Large intestine (tissue), 3 donors: ENCODE measurements around the gene FNBP1. TPM values are rescaled to one million over a fixed set of nuclear protein-coding genes. Genes with fewer than 3 reads are reported as not detected.
A peak's percentile ranks its signal among the peaks of the same experiment; 100 is the strongest.

Experiments used
- DNase-seq, 2 donors: peaks; one replicate each; pipeline versions ENCODE4 v3.0.0 to v3.0.0-alpha.2; 2013
- H3K27ac ChIP-seq: one replicate; pipeline ENCODE4 v1.5.1; 2013; ENCODE audit warnings: low read length
- H3K27me3 ChIP-seq: 2 replicates; pipeline ENCODE4 v1.6.1; 2013; ENCODE audit warnings: low read length; ENCODE audit not compliant: control insufficient read depth, insufficient read depth
- H3K36me3 ChIP-seq: 2 replicates; pipeline ENCODE4 v1.6.1; 2013; ENCODE audit warnings: low read length; ENCODE audit not compliant: control insufficient read depth, insufficient read depth
- H3K4me1 ChIP-seq: one replicate; pipeline ENCODE4 v1.6.1; 2013; ENCODE audit warnings: low read length; ENCODE audit not compliant: control insufficient read depth, insufficient read depth
- H3K4me3 ChIP-seq: one replicate; pipeline ENCODE4 v1.5.1; 2013; ENCODE audit warnings: low read length
- H3K9me3 ChIP-seq: one replicate; pipeline ENCODE4 v1.6.1; 2013; ENCODE audit warnings: mild to moderate bottlenecking, low read depth, low read length, moderate library complexity; ENCODE audit not compliant: control insufficient read depth
- WGBS: methylation state at CpG from one replicate; pipeline ENCODE4 v1.1.5; 2013; ENCODE audit warnings: low lambda C conversion rate; ENCODE audit not compliant: insufficient coverage; 5-methylcytosine and 5-hydroxymethylcytosine counted together
- polyA plus RNA-seq: library from polyadenylated mRNA; unstranded; fragments of 120-200 nt; gene quantifications from one replicate; pipeline ENCODE4 v1.2.1, GENCODE V29; 2013

FNBP1 gene
- polyA plus RNA-seq, 1 donor, result 25.1 TPM

DNA sequence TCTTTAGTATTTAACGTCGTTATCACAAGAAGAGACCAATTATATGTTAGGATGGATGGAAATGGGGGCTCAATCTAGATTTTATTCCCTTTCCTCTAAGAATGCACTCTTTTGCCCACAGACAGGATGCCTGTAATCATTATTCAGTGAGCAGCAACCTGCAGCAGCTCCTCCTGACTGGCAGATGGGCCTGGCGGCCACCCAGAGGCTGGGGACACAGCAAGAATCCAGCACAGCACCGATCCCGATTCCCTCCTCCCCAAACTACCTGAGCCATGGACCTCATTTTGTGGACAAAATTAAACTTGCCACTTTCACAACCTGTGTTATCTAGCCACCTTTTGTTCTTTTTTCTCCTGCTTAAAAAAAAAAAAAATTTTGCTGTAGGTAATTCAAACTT, 106.8 kb downstream of the FNBP1 start:
- no CpG with 5 or more reads among the region's 5 CpGs for WGBS
- Histone ChIP-seq H3K27me3 (no peaks in the 10 kb centered on the region), H3K4me3 (no peak overlapping the region), H3K27ac (no peak overlapping the region), H3K36me3 (no peaks in the 10 kb centered on the region), H3K4me1 (peaks cover 5% of the 10 kb centered on the region), H3K9me3 (no peaks in the 10 kb centered on the region)
- DNase-seq, result no peak

DNA sequence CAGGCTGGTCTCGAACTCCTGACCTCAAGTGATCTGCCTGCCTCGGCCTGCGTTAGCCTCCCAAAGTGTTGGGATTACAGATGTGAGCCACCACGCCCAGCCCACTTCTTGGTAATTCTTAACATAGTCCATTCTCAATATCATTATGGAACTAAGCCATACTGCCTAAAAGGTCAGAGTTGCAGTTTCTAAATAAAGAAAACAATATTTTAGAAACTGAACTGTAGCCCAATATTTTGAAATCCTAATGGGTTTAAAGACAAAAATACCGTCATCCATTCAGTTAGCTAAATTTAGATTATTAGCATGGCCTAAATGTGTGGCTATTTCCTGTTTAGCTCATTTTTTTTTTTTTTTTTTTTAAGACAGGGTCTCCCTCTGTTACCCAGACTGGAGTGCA, 108.2 kb downstream of the FNBP1 start:
- H3K4me3 ChIP-seq, result no peak overlapping the region
- H3K27ac ChIP-seq, result no peak overlapping the region
- H3K9me3 ChIP-seq, result no peaks in the 10 kb centered on the region
- H3K4me1 ChIP-seq, result peaks cover 5% of the 10 kb centered on the region
- 88% methylated on average over 1 of the region's 5 CpGs for WGBS
- no peaks in the 10 kb centered on the region for H3K36me3 ChIP-seq
- H3K27me3 ChIP-seq, result no peaks in the 10 kb centered on the region
- no peak for DNase-seq

DNA sequence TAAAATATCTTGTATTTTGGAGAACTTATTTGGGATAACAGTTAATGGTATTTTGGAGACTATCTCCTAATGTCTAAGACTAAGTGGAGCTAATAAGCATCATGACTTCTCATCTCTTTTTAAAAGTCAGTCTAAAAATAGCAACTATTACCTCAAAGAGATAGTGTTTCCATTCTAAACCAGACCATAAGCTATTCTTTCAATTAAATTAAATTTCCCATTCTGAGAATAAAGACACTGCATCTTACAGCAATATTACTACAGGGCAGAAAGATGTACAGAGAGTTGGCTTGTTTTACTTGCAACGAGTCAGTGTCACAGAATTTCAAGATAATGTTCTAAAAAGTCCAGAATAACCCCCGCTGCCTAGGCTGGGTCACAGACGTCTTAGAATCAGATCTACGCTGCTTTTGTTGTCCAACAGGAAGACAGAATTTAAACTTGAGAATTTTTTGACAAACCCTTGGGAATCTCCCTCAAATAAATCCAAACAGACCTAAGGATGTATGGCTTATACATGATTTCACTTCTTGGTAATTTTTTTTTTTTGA, 108.9 kb downstream of the FNBP1 start:
- Histone ChIP-seq H3K36me3 (peaks cover 3% of the 10 kb centered on the region), H3K9me3 (no peaks in the 10 kb centered on the region), H3K4me1 (peaks cover 5% of the 10 kb centered on the region), H3K4me3 (no peak overlapping the region), H3K27ac (no peak overlapping the region), H3K27me3 (no peaks in the 10 kb centered on the region)
- WGBS, result 83% methylated on average over 3 of the region's 4 CpGs
- no peak for DNase-seq

DNA sequence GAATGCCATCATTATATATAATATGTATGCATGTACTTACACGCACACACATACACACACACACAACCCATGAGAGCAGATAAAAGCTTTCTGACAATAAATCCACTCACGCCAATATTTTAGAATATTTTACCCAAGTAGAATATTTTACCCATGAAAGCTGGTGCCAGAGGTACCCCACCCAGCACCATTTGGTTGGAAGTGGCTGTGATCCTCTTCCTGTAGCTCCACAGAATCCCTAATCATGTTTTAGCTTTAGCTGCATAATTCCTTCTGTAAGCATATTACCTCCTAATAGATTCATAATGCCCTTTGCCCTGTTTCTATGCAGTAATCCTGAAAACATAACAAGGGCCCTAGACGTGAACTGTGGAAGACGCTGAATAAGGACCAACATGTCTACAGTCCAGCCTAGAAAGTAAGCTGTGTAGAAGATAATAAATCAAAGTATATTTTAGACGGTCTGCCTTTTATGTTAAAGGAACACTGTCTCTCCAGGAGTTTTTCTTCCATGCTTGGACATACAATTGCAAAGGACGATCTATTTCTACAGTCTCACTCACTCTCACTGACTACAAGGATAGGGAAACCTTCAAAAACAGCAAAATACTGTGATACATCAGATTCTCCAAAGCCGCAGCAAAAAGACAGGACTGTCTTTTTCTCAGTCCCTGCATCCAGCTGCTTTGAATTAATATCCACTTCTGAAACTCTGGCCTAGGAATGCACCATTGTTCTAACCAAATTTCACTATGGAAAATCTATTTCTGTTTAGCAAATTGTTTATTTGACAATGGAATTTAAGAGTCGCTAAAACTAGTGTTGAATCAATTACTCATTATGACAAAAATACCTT, 109.6 kb downstream of the FNBP1 start:
- no peaks in the 10 kb centered on the region for H3K9me3 ChIP-seq
- peaks cover 3% of the 10 kb centered on the region for H3K36me3 ChIP-seq
- H3K4me1 ChIP-seq, result peaks cover 5% of the 10 kb centered on the region
- no peaks in the 10 kb centered on the region for H3K27me3 ChIP-seq
- H3K4me3 ChIP-seq, result no peak overlapping the region
- DNase-seq, result peak in 1 of 2 donors; percentile 39
- H3K27ac ChIP-seq, result peak overlapping the region; percentile 42
- WGBS, result 29% methylated on average over 2 of the region's 8 CpGs

DNA sequence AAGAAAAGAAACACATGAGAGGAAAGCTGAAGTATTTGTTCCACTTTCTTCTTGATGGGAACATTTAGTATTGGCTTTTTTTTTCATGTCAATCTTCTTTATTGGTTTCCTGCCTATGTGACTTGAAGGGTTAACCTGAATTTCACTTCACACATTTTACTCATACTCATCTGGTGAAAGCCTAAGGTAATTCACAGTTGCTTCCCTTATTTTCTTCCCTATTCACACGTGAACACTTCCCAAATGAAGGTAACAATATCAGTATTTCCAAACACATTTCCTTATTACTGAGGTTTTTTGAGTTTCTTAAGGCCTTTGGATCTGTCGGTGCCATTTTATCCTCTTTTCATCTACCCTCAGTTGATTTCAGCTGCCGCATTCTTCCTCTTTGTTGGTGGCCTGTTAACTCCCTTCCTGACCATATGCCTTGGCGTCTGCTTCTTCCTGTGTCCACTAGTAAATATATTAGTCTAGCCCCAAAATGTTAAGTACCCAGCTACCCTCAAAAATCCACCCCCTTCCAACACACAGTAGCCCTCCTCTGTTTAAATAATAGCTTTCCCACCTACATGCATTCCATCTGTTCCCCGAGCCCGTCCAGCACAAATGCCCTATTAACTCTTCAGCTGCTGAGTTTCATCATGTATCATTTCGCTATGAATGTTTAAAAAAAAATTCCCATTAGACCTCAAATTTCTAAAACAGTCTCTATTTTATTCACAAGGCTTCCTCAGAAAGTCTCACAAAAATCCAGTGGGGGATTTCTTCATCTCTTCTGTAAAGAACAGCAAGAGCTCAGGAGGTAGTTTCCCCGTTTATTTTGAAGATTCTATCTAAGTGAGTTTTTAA, 110.5 kb downstream of the FNBP1 start:
- Histone ChIP-seq H3K4me1 (peaks cover 5% of the 10 kb centered on the region), H3K27ac (peak overlapping the region; percentile 13), H3K27me3 (no peaks in the 10 kb centered on the region), H3K9me3 (no peaks in the 10 kb centered on the region), H3K4me3 (no peak overlapping the region), H3K36me3 (peaks cover 3% of the 10 kb centered on the region)
- no peak for DNase-seq
- WGBS, result 51% methylated on average over 3 of the region's 8 CpGs

DNA sequence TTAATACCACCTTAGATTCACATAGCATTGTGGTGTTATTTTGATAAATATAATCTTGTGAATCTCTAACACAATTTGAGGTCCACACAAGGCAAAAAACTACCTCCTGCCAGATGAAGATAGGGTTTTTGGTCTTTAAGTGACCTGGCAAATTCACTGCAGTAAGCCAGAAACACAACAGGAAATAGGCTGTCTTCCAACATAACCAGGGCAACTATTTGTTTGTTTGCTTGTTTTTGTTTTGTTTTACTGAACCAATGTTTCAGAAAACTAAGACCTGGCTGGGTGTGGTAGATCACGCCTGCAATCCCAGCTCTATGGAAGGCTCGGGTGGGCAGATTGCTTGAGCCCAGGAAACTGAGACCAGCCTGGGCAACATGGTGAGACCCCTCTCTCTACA, 112.2 kb downstream of the FNBP1 start:
- no CpG with 5 or more reads among the region's 2 CpGs for WGBS
- peaks cover 5% of the 10 kb centered on the region for H3K4me1 ChIP-seq
- no peaks in the 10 kb centered on the region for H3K27me3 ChIP-seq
- H3K9me3 ChIP-seq, result no peaks in the 10 kb centered on the region
- H3K4me3 ChIP-seq, result no peak overlapping the region
- DNase-seq, result no peak
- H3K27ac ChIP-seq, result no peak overlapping the region
- peaks cover 10% of the 10 kb centered on the region for H3K36me3 ChIP-seq

DNA sequence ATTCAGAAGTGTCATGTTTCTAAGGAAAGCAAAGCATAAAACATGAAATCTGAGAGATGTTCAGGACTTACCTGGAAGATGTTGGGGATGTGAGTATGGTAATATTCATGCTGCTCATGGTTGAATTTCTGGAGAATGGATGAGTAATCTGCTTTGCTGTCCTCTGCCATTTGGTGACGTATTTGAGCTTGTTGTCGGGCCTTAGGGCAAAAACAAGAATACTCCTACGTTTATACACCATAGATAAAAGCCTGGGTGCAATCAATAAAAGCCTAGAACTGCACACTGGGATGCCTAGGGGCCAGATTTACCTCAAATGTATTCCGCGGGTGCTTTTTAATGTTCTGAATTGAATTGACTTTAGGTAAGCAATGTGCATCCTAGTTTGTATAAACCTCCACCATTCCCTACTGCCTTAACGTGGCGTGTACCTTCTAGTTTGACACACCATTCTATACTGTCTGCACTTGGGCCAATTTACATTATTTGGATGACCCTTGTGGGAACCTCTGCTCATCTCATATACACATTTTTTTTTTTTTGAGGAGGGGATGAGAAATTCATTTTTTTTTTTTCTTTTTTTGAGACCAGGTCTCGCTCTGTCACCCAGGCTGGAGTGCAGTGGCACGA, 113.4 kb downstream of the FNBP1 start:
- no peak overlapping the region for H3K4me3 ChIP-seq
- peaks cover 5% of the 10 kb centered on the region for H3K4me1 ChIP-seq
- H3K27ac ChIP-seq, result no peak overlapping the region
- no peak for DNase-seq
- H3K27me3 ChIP-seq, result no peaks in the 10 kb centered on the region
- peaks cover 12% of the 10 kb centered on the region for H3K36me3 ChIP-seq
- no peaks in the 10 kb centered on the region for H3K9me3 ChIP-seq
- WGBS, result no CpG with 5 or more reads among the region's 9 CpGs

DNA sequence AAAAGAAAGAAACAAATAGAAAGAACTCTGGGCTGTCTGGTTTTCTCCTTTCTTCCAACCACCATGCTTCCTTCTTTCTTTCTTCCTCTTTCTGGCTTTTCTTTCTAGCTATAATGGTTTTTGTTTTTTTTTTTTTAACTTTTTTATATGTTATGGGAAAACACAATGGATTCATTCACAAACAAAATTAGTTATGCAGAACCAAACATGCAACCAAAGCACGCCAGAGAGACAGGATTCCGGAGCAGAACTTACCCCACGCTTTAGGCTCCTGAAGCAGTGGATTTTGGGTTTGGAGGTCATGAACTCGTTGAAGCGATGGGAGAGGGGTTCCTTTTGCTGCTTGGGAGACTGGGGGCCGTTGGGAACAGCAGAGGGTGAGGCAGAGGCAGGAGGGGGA, 119.4 kb downstream of the FNBP1 start:
- no peaks in the 10 kb centered on the region for H3K4me1 ChIP-seq
- H3K36me3 ChIP-seq, result peaks cover 17% of the 10 kb centered on the region
- H3K27ac ChIP-seq, result no peak overlapping the region
- H3K9me3 ChIP-seq, result no peaks in the 10 kb centered on the region
- H3K27me3 ChIP-seq, result no peaks in the 10 kb centered on the region
- WGBS, result no CpG with 5 or more reads among the region's 6 CpGs
- no peak overlapping the region for H3K4me3 ChIP-seq
- DNase-seq, result no peak

DNA sequence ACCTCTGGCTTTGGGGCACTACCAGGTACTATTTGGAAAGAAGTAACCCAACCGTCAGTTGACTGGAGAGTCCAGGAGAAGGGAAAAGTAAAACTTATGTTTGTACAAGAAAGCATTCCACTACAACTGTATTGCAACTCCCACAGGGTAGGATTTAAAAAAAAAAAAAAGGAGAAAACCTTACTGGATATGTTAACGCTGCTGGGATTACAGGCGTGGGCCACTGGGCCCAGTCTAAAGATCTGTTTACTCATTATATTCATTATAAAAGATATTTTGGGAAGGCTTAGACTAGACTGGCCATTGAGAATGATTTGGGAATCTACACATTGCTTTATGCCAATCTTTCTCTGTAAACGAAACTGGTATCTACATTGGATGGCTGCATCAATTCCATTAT, 121.1 kb downstream of the FNBP1 start:
- Histone ChIP-seq H3K4me1 (no peaks in the 10 kb centered on the region), H3K4me3 (no peak overlapping the region), H3K27me3 (no peaks in the 10 kb centered on the region), H3K36me3 (peaks cover 16% of the 10 kb centered on the region), H3K9me3 (no peaks in the 10 kb centered on the region), H3K27ac (no peak overlapping the region)
- WGBS, result no CpG with 5 or more reads among the region's 4 CpGs
- no peak for DNase-seq

DNA sequence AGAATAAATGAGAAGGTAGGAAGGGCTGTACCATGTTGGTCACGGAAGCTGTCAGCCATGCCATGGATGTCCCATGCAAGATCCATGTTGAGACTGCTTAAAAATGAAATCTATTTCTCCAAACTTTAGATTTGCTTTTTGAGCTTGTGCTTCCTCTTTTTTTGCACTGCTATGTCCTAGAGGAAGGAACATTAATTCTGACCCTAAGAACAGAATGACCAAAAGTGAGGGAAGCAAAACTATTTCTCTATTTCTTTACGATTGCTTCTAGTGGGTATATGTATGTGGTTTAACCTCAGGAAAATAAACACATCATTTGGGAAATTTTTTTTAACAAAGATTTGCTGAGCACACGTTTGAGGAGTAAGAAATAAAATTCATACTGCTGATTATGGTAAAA, 123.1 kb downstream of the FNBP1 start:
- Histone ChIP-seq H3K36me3 (peaks cover 12% of the 10 kb centered on the region), H3K27me3 (no peaks in the 10 kb centered on the region), H3K27ac (no peak overlapping the region), H3K4me1 (no peaks in the 10 kb centered on the region), H3K4me3 (no peak overlapping the region), H3K9me3 (no peaks in the 10 kb centered on the region)
- DNase-seq, result no peak
- WGBS, result 90% methylated on average over 2 of the region's 3 CpGs
